Activated CD4-positive, alpha-beta T cell treated with anti-CD3 and anti-CD28 coated beads, Interleukin-2, amount 10 ng/mL, durations not matched to agents 24 days and 14 days (primary cell): ENCODE data around the gene ACOT7. TPM values are rescaled to one million over a fixed set of nuclear protein-coding genes. Genes with fewer than 3 reads are reported as not detected.
"Not testable (repeated sequence)": the region's sequence is repeated elsewhere in the genome, so short reads cannot be mapped to it uniquely, and the experiment has no call there.

Experiments used
- DNase-seq: peaks from one replicate; pipeline ENCODE4 v3.0.0; 2022
- H3K27ac Mint-ChIP-seq: one replicate; pipeline ENCODE4 v1.8.0; 2022; ENCODE audit warnings: mild to moderate bottlenecking, mixed read lengths
- H3K27me3 Mint-ChIP-seq: one replicate; pipeline ENCODE4 v1.8.0; 2022; ENCODE audit warnings: mixed read lengths
- H3K36me3 Mint-ChIP-seq: one replicate; pipeline ENCODE4 v1.8.0; 2022; ENCODE audit warnings: low read depth, mild to moderate bottlenecking, mixed read lengths
- H3K4me1 Mint-ChIP-seq: one replicate; pipeline ENCODE4 v1.8.0; 2021; ENCODE audit warnings: mixed read lengths
- H3K4me3 Mint-ChIP-seq: one replicate; pipeline ENCODE4 v1.8.0; 2022; ENCODE audit warnings: mild to moderate bottlenecking, moderate library complexity, mixed read lengths
- H3K9me3 Mint-ChIP-seq: one replicate; pipeline ENCODE4 v1.8.0; 2021; ENCODE audit warnings: mixed read lengths
- intact Hi-C: fragments of 100-400 bp; cut with micrococcal nuclease; formaldehyde crosslinking; loops from one replicate; pipeline ENCODE4 v1.15.1; 2023
- total RNA-seq: library from RNA; stranded (reverse); gene quantifications from 2 replicates; pipeline ENCODE4 v1.2.3, GENCODE V29; 2022

ACOT7 gene
- total RNA-seq, 1 donor from 2014 or later, result 133 TPM

GRCh38 chr1:6397844-6398441 is 4.4 kb upstream of the ACOT7 start:
- no peak overlapping the region for H3K27ac Mint-ChIP-seq
- intact Hi-C loops, result loop anchor here (10.0 kb wide), 1 partner anchor 403 kb away; the partner anchor contains the start of gene NPHP4
- peaks cover 18% of the 10 kb centered on the region for H3K4me1 Mint-ChIP-seq
- DNase-seq, result no peak
- H3K36me3 Mint-ChIP-seq, result no peaks in the 10 kb centered on the region
- H3K9me3 Mint-ChIP-seq, result no peaks in the 10 kb centered on the region
- H3K27me3 Mint-ChIP-seq, result peaks cover 5% of the 10 kb centered on the region
- H3K4me3 Mint-ChIP-seq, result no peak overlapping the region

GRCh38 chr1:6396998-6397397 is 3.4 kb upstream of the ACOT7 start:
- peaks cover 23% of the 10 kb centered on the region for H3K4me1 Mint-ChIP-seq
- H3K4me3 Mint-ChIP-seq, result no peak overlapping the region
- no peak overlapping the region for H3K27ac Mint-ChIP-seq
- intact Hi-C loops, result loop anchor here (10.0 kb wide), 1 partner anchor 402 kb away; the partner anchor contains the start of gene NPHP4
- no peaks in the 10 kb centered on the region for H3K9me3 Mint-ChIP-seq
- no peak for DNase-seq
- H3K36me3 Mint-ChIP-seq, result peaks cover 3% of the 10 kb centered on the region
- H3K27me3 Mint-ChIP-seq, result peaks cover 4% of the 10 kb centered on the region

GRCh38 chr1:6395781-6396244 is 2.2 kb upstream of the ACOT7 start:
- not testable (repeated sequence) for H3K9me3 Mint-ChIP-seq, H3K27me3 Mint-ChIP-seq, H3K36me3 Mint-ChIP-seq, DNase-seq, H3K4me3 Mint-ChIP-seq
- intact Hi-C loops, result loop anchor here (10.0 kb wide), 1 partner anchor 401 kb away; the partner anchor contains the start of gene NPHP4
- H3K27ac Mint-ChIP-seq, result peak overlapping the region; percentile 29
- peaks cover 28% of the 10 kb centered on the region for H3K4me1 Mint-ChIP-seq

- peaks cover 28% of the 10 kb centered on the region for H3K4me1 Mint-ChIP-seq
- peak overlapping the region; percentile 76 for H3K27ac Mint-ChIP-seq
- intact Hi-C loops, result loop anchor here (10.0 kb wide), 1 partner anchor 400 kb away; the partner anchor contains the start of gene NPHP4
- H3K36me3 Mint-ChIP-seq, H3K9me3 Mint-ChIP-seq, H3K27me3 Mint-ChIP-seq, DNase-seq: not testable (repeated sequence)
- peak overlapping the region; percentile 50 for H3K4me3 Mint-ChIP-seq
These were observed 1.6 kb upstream of the ACOT7 start for GRCh38 chr1:6395130-6395529.

- peak overlapping the region; percentile 89 for H3K27ac Mint-ChIP-seq
- H3K4me1 Mint-ChIP-seq, result peaks cover 33% of the 10 kb centered on the region
- H3K27me3 Mint-ChIP-seq, result no peaks in the 10 kb centered on the region
- intact Hi-C loops, result loop anchor here (1.0 to 10.0 kb wide), 5 partner anchors 34 to 398 kb away; partner anchors contain the start of genes NPHP4 and RNF207
- H3K36me3 Mint-ChIP-seq, result peaks cover 7% of the 10 kb centered on the region
- peak overlapping the region; percentile 93 for H3K4me3 Mint-ChIP-seq
- H3K9me3 Mint-ChIP-seq, result no peaks in the 10 kb centered on the region
- DNase-seq, result no peak
These were observed 663 bp downstream of the ACOT7 start for GRCh38 chr1:6392809-6393399.

- intact Hi-C loops, result loop anchor here (5.0 to 10.0 kb wide), 2 partner anchors 185 to 397 kb away; partner anchors contain the start of genes NPHP4 and RNF207
- H3K9me3 Mint-ChIP-seq, result no peaks in the 10 kb centered on the region
- H3K36me3 Mint-ChIP-seq, result peaks cover 7% of the 10 kb centered on the region
- H3K27ac Mint-ChIP-seq, result peak overlapping the region; percentile 78
- peaks cover 29% of the 10 kb centered on the region for H3K4me1 Mint-ChIP-seq
- no peaks in the 10 kb centered on the region for H3K27me3 Mint-ChIP-seq
- peak; percentile 73 for DNase-seq
- peak overlapping the region; percentile 93 for H3K4me3 Mint-ChIP-seq
These were observed 1.4 kb downstream of the ACOT7 start for GRCh38 chr1:6391951-6392808.

- H3K4me1 Mint-ChIP-seq, result peaks cover 26% of the 10 kb centered on the region
- peaks cover 9% of the 10 kb centered on the region for H3K36me3 Mint-ChIP-seq
- no peak for DNase-seq
These were observed 3.6 kb downstream of the ACOT7 start for GRCh38 chr1:6389971-6390370.

GRCh38 chr1:6386371-6386949 is 7.1 kb downstream of the ACOT7 start:
- Mint-ChIP-seq H3K36me3 (peaks cover 6% of the 10 kb centered on the region), H3K27me3 (no peaks in the 10 kb centered on the region), H3K4me3 (no peak overlapping the region), H3K27ac (no peak overlapping the region), H3K9me3 (peaks cover 3% of the 10 kb centered on the region), H3K4me1 (peaks cover 12% of the 10 kb centered on the region)
- DNase-seq, result no peak
- intact Hi-C loops, result no loop called here

More at GRCh38 chr1:6389971-6390370, 3.6 kb downstream of the ACOT7 start:
- intact Hi-C loops, result loop anchor here (5.0 to 10.0 kb wide), 2 partner anchors 183 to 395 kb away; partner anchors contain the start of genes NPHP4 and RNF207
- Mint-ChIP-seq H3K9me3 (no peaks in the 10 kb centered on the region), H3K4me3 (no peak overlapping the region), H3K27me3 (no peaks in the 10 kb centered on the region), H3K27ac (no peak overlapping the region)

- Mint-ChIP-seq H3K27me3 (no peaks in the 10 kb centered on the region), H3K9me3 (peaks cover 3% of the 10 kb centered on the region), H3K36me3 (peaks cover 6% of the 10 kb centered on the region), H3K27ac (no peak overlapping the region), H3K4me3 (no peak overlapping the region), H3K4me1 (peaks cover 10% of the 10 kb centered on the region)
- intact Hi-C loops, result no loop called here
- DNase-seq, result no peak
These were observed 7.9 kb downstream of the ACOT7 start for GRCh38 chr1:6385488-6386191.

- H3K36me3 Mint-ChIP-seq, result peaks cover 4% of the 10 kb centered on the region
- H3K4me3 Mint-ChIP-seq, result no peak overlapping the region
- intact Hi-C loops, result no loop called here
These were observed 8.6 kb downstream of the ACOT7 start for GRCh38 chr1:6384962-6385361.

GRCh38 chr1:6384135-6384534 is 9.4 kb downstream of the ACOT7 start:
- Mint-ChIP-seq H3K27me3 (no peaks in the 10 kb centered on the region), H3K27ac (no peak overlapping the region), H3K36me3 (peaks cover 7% of the 10 kb centered on the region), H3K4me3 (no peak overlapping the region), H3K9me3 (peaks cover 6% of the 10 kb centered on the region), H3K4me1 (peaks cover 7% of the 10 kb centered on the region)
- no peak for DNase-seq
- intact Hi-C loops, result no loop called here

More at GRCh38 chr1:6384962-6385361, 8.6 kb downstream of the ACOT7 start:
- H3K27ac Mint-ChIP-seq, result no peak overlapping the region
- H3K4me1 Mint-ChIP-seq, result peaks cover 8% of the 10 kb centered on the region
- H3K9me3 Mint-ChIP-seq, result peaks cover 3% of the 10 kb centered on the region
- no peak for DNase-seq
- H3K27me3 Mint-ChIP-seq, result no peaks in the 10 kb centered on the region

- no peak for DNase-seq
- Mint-ChIP-seq H3K4me1 (no peaks in the 10 kb centered on the region), H3K27me3 (no peaks in the 10 kb centered on the region), H3K27ac (no peak overlapping the region), H3K9me3 (peaks cover 6% of the 10 kb centered on the region), H3K36me3 (peaks cover 4% of the 10 kb centered on the region), H3K4me3 (no peak overlapping the region)
- intact Hi-C loops, result no loop called here
These were observed 13.5 kb downstream of the ACOT7 start for GRCh38 chr1:6380037-6380436.
